ENCODE measurements around the gene DPF3.

Gene DPF3

GRCh38 chr14:72632727-72633126, 261.2 kb downstream of the DPF3 start:
- H3K4me1 ChIP-seq (ENCODE audit: control insufficient read depth, insufficient read depth, low read length), result peaks cover 1% of the 10 kb centered on the region
- no peak overlapping the region for H3K4me3 ChIP-seq (ENCODE audit: low read length)
- H3K9me3 ChIP-seq (ENCODE audit: control insufficient read depth, low read length), result peaks cover 2% of the 10 kb centered on the region
- H3K36me3 ChIP-seq (ENCODE audit: control insufficient read depth, insufficient read depth, low read length, severe bottlenecking), result no peaks in the 10 kb centered on the region
- no peak for DNase-seq (ENCODE audit: low read depth)
- H3K9ac ChIP-seq (ENCODE audit: low read length), result no peak overlapping the region
- H3K27me3 ChIP-seq (replicated peaks; ENCODE audit: control insufficient read depth, insufficient read depth, low read length), result no peaks in the 10 kb centered on the region

- no peak for DNase-seq (ENCODE audit: low read depth)
- H3K9me3 ChIP-seq (ENCODE audit: control insufficient read depth, low read length), result peaks cover 7% of the 10 kb centered on the region
- H3K36me3 ChIP-seq (ENCODE audit: control insufficient read depth, insufficient read depth, low read length, severe bottlenecking), result no peaks in the 10 kb centered on the region
- H3K9ac ChIP-seq (ENCODE audit: low read length), result no peak overlapping the region
- H3K4me3 ChIP-seq (ENCODE audit: low read length), result no peak overlapping the region
- no peaks in the 10 kb centered on the region for H3K27me3 ChIP-seq (replicated peaks; ENCODE audit: control insufficient read depth, insufficient read depth, low read length)
- H3K4me1 ChIP-seq (ENCODE audit: control insufficient read depth, insufficient read depth, low read length), result no peaks in the 10 kb centered on the region
These were observed 262.5 kb downstream of the DPF3 start for GRCh38 chr14:72631401-72631800.

- H3K27me3 ChIP-seq (replicated peaks; ENCODE audit: control insufficient read depth, insufficient read depth, low read length), result no peaks in the 10 kb centered on the region
- no peak overlapping the region for H3K4me3 ChIP-seq (ENCODE audit: low read length)
- DNase-seq (ENCODE audit: low read depth), result no peak
- no peaks in the 10 kb centered on the region for H3K36me3 ChIP-seq (ENCODE audit: control insufficient read depth, insufficient read depth, low read length, severe bottlenecking)
- H3K4me1 ChIP-seq (ENCODE audit: control insufficient read depth, insufficient read depth, low read length), result no peaks in the 10 kb centered on the region
- H3K9ac ChIP-seq (ENCODE audit: low read length), result no peak overlapping the region
- H3K9me3 ChIP-seq (ENCODE audit: control insufficient read depth, low read length), result peaks cover 7% of the 10 kb centered on the region
These were observed 263.5 kb downstream of the DPF3 start for GRCh38 chr14:72630374-72630773.

- Histone ChIP-seq H3K36me3 (ENCODE audit: control insufficient read depth, insufficient read depth, low read length, severe bottlenecking) (no peaks in the 10 kb centered on the region), H3K9me3 (ENCODE audit: control insufficient read depth, low read length) (peaks cover 7% of the 10 kb centered on the region), H3K4me3 (ENCODE audit: low read length) (no peak overlapping the region), H3K9ac (ENCODE audit: low read length) (no peak overlapping the region), H3K4me1 (ENCODE audit: control insufficient read depth, insufficient read depth, low read length) (no peaks in the 10 kb centered on the region), H3K27me3 (replicated peaks; ENCODE audit: control insufficient read depth, insufficient read depth, low read length) (no peaks in the 10 kb centered on the region)
- DNase-seq (ENCODE audit: low read depth), result no peak
These were observed 264.4 kb downstream of the DPF3 start for GRCh38 chr14:72629534-72629933.

- Histone ChIP-seq H3K9ac (ENCODE audit: low read length) (no peak overlapping the region), H3K27me3 (replicated peaks; ENCODE audit: control insufficient read depth, insufficient read depth, low read length) (no peaks in the 10 kb centered on the region), H3K9me3 (ENCODE audit: control insufficient read depth, low read length) (peaks cover 17% of the 10 kb centered on the region), H3K36me3 (ENCODE audit: control insufficient read depth, insufficient read depth, low read length, severe bottlenecking) (no peaks in the 10 kb centered on the region), H3K4me3 (ENCODE audit: low read length) (no peak overlapping the region), H3K4me1 (ENCODE audit: control insufficient read depth, insufficient read depth, low read length) (no peaks in the 10 kb centered on the region)
- no peak for DNase-seq (ENCODE audit: low read depth)
These were observed 268.2 kb downstream of the DPF3 start for GRCh38 chr14:72625689-72626088.

GRCh38 chr14:72621387-72622065, 272.4 kb downstream of the DPF3 start:
- no peak overlapping the region for H3K9ac ChIP-seq (ENCODE audit: low read length)
- H3K36me3 ChIP-seq (ENCODE audit: control insufficient read depth, insufficient read depth, low read length, severe bottlenecking), result no peaks in the 10 kb centered on the region
- H3K4me1 ChIP-seq (ENCODE audit: control insufficient read depth, insufficient read depth, low read length), result peaks cover 4% of the 10 kb centered on the region
- H3K27me3 ChIP-seq (replicated peaks; ENCODE audit: control insufficient read depth, insufficient read depth, low read length), result no peaks in the 10 kb centered on the region
- H3K4me3 ChIP-seq (ENCODE audit: low read length), result no peak overlapping the region
- H3K9me3 ChIP-seq (ENCODE audit: control insufficient read depth, low read length), result peaks cover 10% of the 10 kb centered on the region
- no peak for DNase-seq (ENCODE audit: low read depth)

GRCh38 chr14:72619881-72620280, 274.0 kb downstream of the DPF3 start:
- peaks cover 10% of the 10 kb centered on the region for H3K9me3 ChIP-seq (ENCODE audit: control insufficient read depth, low read length)
- H3K4me1 ChIP-seq (ENCODE audit: control insufficient read depth, insufficient read depth, low read length), result peaks cover 14% of the 10 kb centered on the region
- H3K27me3 ChIP-seq (replicated peaks; ENCODE audit: control insufficient read depth, insufficient read depth, low read length), result no peaks in the 10 kb centered on the region
- H3K36me3 ChIP-seq (ENCODE audit: control insufficient read depth, insufficient read depth, low read length, severe bottlenecking), result no peaks in the 10 kb centered on the region
- no peak overlapping the region for H3K9ac ChIP-seq (ENCODE audit: low read length)
- DNase-seq (ENCODE audit: low read depth), result no peak
- no peak overlapping the region for H3K4me3 ChIP-seq (ENCODE audit: low read length)

GRCh38 chr14:72619111-72619571, 274.8 kb downstream of the DPF3 start:
- H3K4me3 ChIP-seq (ENCODE audit: low read length), result no peak overlapping the region
- H3K27me3 ChIP-seq (replicated peaks; ENCODE audit: control insufficient read depth, insufficient read depth, low read length), result no peaks in the 10 kb centered on the region
- peaks cover 10% of the 10 kb centered on the region for H3K9me3 ChIP-seq (ENCODE audit: control insufficient read depth, low read length)
- no peak for DNase-seq (ENCODE audit: low read depth)
- H3K36me3 ChIP-seq (ENCODE audit: control insufficient read depth, insufficient read depth, low read length, severe bottlenecking), result no peaks in the 10 kb centered on the region
- peaks cover 14% of the 10 kb centered on the region for H3K4me1 ChIP-seq (ENCODE audit: control insufficient read depth, insufficient read depth, low read length)
- no peak overlapping the region for H3K9ac ChIP-seq (ENCODE audit: low read length)

- no peak for DNase-seq (ENCODE audit: low read depth)
- H3K4me1 ChIP-seq (ENCODE audit: control insufficient read depth, insufficient read depth, low read length), result peaks cover 14% of the 10 kb centered on the region
- no peak overlapping the region for H3K4me3 ChIP-seq (ENCODE audit: low read length)
- H3K36me3 ChIP-seq (ENCODE audit: control insufficient read depth, insufficient read depth, low read length, severe bottlenecking), result no peaks in the 10 kb centered on the region
- no peaks in the 10 kb centered on the region for H3K27me3 ChIP-seq (replicated peaks; ENCODE audit: control insufficient read depth, insufficient read depth, low read length)
- peaks cover 6% of the 10 kb centered on the region for H3K9me3 ChIP-seq (ENCODE audit: control insufficient read depth, low read length)
- no peak overlapping the region for H3K9ac ChIP-seq (ENCODE audit: low read length)
These were observed 275.5 kb downstream of the DPF3 start for GRCh38 chr14:72618424-72618823.

- peak; percentile 79 for DNase-seq (ENCODE audit: low read depth)
- H3K4me3 ChIP-seq (ENCODE audit: low read length), result no peak overlapping the region
- H3K36me3 ChIP-seq (ENCODE audit: control insufficient read depth, insufficient read depth, low read length, severe bottlenecking), result no peaks in the 10 kb centered on the region
- H3K9me3 ChIP-seq (ENCODE audit: control insufficient read depth, low read length), result no peaks in the 10 kb centered on the region
- H3K4me1 ChIP-seq (ENCODE audit: control insufficient read depth, insufficient read depth, low read length), result peaks cover 14% of the 10 kb centered on the region
- H3K27me3 ChIP-seq (replicated peaks; ENCODE audit: control insufficient read depth, insufficient read depth, low read length), result no peaks in the 10 kb centered on the region
- H3K9ac ChIP-seq (ENCODE audit: low read length), result no peak overlapping the region
These were observed 276.4 kb downstream of the DPF3 start for GRCh38 chr14:72617391-72618031.

GRCh38 chr14:72616811-72617210, 277.1 kb downstream of the DPF3 start:
- peaks cover 14% of the 10 kb centered on the region for H3K4me1 ChIP-seq (ENCODE audit: control insufficient read depth, insufficient read depth, low read length)
- H3K4me3 ChIP-seq (ENCODE audit: low read length), result no peak overlapping the region
- no peaks in the 10 kb centered on the region for H3K27me3 ChIP-seq (replicated peaks; ENCODE audit: control insufficient read depth, insufficient read depth, low read length)
- no peak for DNase-seq (ENCODE audit: low read depth)
- H3K9ac ChIP-seq (ENCODE audit: low read length), result no peak overlapping the region
- no peaks in the 10 kb centered on the region for H3K9me3 ChIP-seq (ENCODE audit: control insufficient read depth, low read length)
- no peaks in the 10 kb centered on the region for H3K36me3 ChIP-seq (ENCODE audit: control insufficient read depth, insufficient read depth, low read length, severe bottlenecking)
